22Rv1 (cell line): ENCODE results near the gene GLRX2.
"Not testable (repeated sequence)": the region's sequence is repeated elsewhere in the genome, so short reads cannot be mapped to it uniquely, and the experiment has no call there.

Source experiments
- CTCF ChIP-seq: fragments of 450-650 bp; IDR thresholded peaks from 2 replicates; pipeline ENCODE4 v1.5.1; 2017; ENCODE audit warnings: mild to moderate bottlenecking
- ZFX ChIP-seq: fragments of 450-650 bp; IDR thresholded peaks from 2 replicates; pipeline ENCODE4 v1.6.1; 2017; ENCODE audit warnings: antibody characterized with exemption, borderline replicate concordance

DNA sequence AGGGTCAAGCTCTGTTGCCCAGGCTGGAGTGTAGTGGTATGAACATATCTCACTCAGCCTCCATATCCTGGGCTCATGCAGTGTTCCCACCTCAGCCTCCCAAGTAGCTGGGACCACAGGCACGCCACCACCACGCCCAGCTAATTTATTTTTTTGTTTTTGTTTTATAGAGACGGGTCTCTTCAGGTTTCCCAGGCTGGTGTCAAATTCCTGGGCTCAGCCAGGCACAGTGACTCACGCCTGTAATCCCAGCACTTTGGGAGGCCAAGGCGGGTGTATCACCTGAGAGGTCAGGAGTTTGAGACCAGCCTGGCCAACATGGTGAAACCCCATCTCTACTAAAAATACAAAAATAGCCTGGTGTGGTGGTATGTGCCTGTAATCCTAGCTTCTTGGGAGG is 56.3 kb downstream of the GLRX2 start:
- TF ChIP-seq CTCF, ZFX: not testable (repeated sequence)
